CD14-positive monocyte (primary cell): Measurements from ENCODE around the gene SLIT3. TPM values are rescaled to one million over a fixed set of nuclear protein-coding genes. Genes with fewer than 3 reads are reported as not detected.

ENCODE experiments used
- DNase-seq, 3 donors: peaks; one replicate each; pipeline ENCODE4 v3.0.0-alpha.2; 2011 to 2022
- H2AFZ ChIP-seq: 2 replicates; pipeline ENCODE4 v1.6.0; 2012; ENCODE audit warnings: mild to moderate bottlenecking, low read depth, low read length, inconsistent platforms; ENCODE audit not compliant: insufficient read depth, poor library complexity, severe bottlenecking
- H3K27ac ChIP-seq, 2 donors: 1 replicate in 1 of 2; 2 replicates in 1 of 2; pipeline ENCODE4 v1.5.1; 2012 to 2013; ENCODE audit warnings: low read length in 2 of 2, control low read depth in 1 of 2, inconsistent platforms in 1 of 2, low read depth in 1 of 2, mild to moderate bottlenecking in 1 of 2
- H3K27me3 ChIP-seq, 2 donors: one replicate each; pipeline versions ENCODE4 v1.6.0 to v1.6.1; 2011 to 2013; ENCODE audit warnings: low read length in 2 of 2; ENCODE audit not compliant: control insufficient read depth in 2 of 2, insufficient read depth in 2 of 2
- H3K36me3 ChIP-seq, 2 donors: replicated peaks in 1 of 2; 1 replicate in 1 of 2; 2 replicates in 1 of 2; pipeline versions ENCODE4 v1.5.1 to v1.6.1; 2012 to 2013; ENCODE audit warnings: low read length in 2 of 2, control low read depth in 1 of 2, inconsistent platforms in 1 of 2, mild to moderate bottlenecking in 1 of 2; ENCODE audit not compliant: insufficient read depth in 2 of 2, control insufficient read depth in 1 of 2
- H3K4me1 ChIP-seq, 2 donors: 1 replicate in 1 of 2; 2 replicates in 1 of 2; pipeline versions ENCODE4 v1.5.1 to v1.6.1; 2012 to 2013; ENCODE audit warnings: low read length in 2 of 2, control low read depth in 1 of 2, inconsistent platforms in 1 of 2, mild to moderate bottlenecking in 1 of 2, moderate library complexity in 1 of 2; ENCODE audit not compliant: insufficient read depth in 2 of 2, control insufficient read depth in 1 of 2
- H3K4me2 ChIP-seq: replicated peaks from 2 replicates; pipeline ENCODE3; 2012; ENCODE audit warnings: low read length, moderate library complexity, mild to moderate bottlenecking; ENCODE audit not compliant: poor library complexity, severe bottlenecking; ENCODE audit errors: extremely low read depth
- H3K4me3 ChIP-seq, 3 experiments: fragments of 200-600 bp in 1 of 3; sonication (generic) in 1 of 3; replicated peaks in 1 of 3; 1 replicate in 2 of 3; 2 replicates in 1 of 3; pipeline ENCODE4 v1.5.1; 2011 to 2013; ENCODE audit warnings: low read length in 3 of 3, mild to moderate bottlenecking in 3 of 3, control low read depth in 2 of 3, low read depth in 2 of 3, inconsistent platforms in 1 of 3, moderate library complexity in 1 of 3
- H3K79me2 ChIP-seq: 2 replicates; pipeline ENCODE4 v1.6.0; 2012; ENCODE audit warnings: mild to moderate bottlenecking, control low read depth, inconsistent platforms, low read length, moderate library complexity; ENCODE audit not compliant: insufficient read depth
- H3K9ac ChIP-seq: 2 replicates; pipeline ENCODE4 v1.6.0; 2017; ENCODE audit warnings: low read length, mild to moderate bottlenecking; ENCODE audit not compliant: insufficient read depth, poor library complexity, severe bottlenecking
- H3K9me3 ChIP-seq, 2 donors: replicated peaks in 1 of 2; 1 replicate in 1 of 2; 2 replicates in 1 of 2; pipeline versions ENCODE4 v1.5.1 to v1.6.1; 2012 to 2013; ENCODE audit warnings: low read length in 2 of 2, control low read depth in 1 of 2; ENCODE audit not compliant: control insufficient read depth in 1 of 2, insufficient read depth in 1 of 2
- H4K20me1 ChIP-seq: 2 replicates; pipeline ENCODE4 v1.6.0; 2012; ENCODE audit warnings: mild to moderate bottlenecking, low read length, control low read depth, moderate library complexity; ENCODE audit not compliant: insufficient read depth
- H3K27ac Mint-ChIP-seq, 7 donors: one replicate each; pipeline ENCODE4 v1.8.0; 2020; ENCODE audit warnings: mild to moderate bottlenecking in 7 of 7, mixed read lengths in 7 of 7, moderate library complexity in 6 of 7, inconsistent platforms in 2 of 7
- H3K27me3 Mint-ChIP-seq, 3 donors: one replicate each; pipeline ENCODE4 v1.8.0; 2021 to 2022; ENCODE audit warnings: low read depth in 3 of 3, mild to moderate bottlenecking in 3 of 3, mixed read lengths in 3 of 3, moderate library complexity in 3 of 3, inconsistent platforms in 1 of 3
- H3K36me3 Mint-ChIP-seq, 2 donors: one replicate each; pipeline ENCODE4 v1.8.0; 2020; ENCODE audit warnings: mixed read lengths in 2 of 2, inconsistent platforms in 1 of 2, mild to moderate bottlenecking in 1 of 2
- H3K4me1 Mint-ChIP-seq: one replicate; pipeline ENCODE4 v1.8.0; 2020; ENCODE audit warnings: mild to moderate bottlenecking, mixed read lengths
- H3K4me3 Mint-ChIP-seq, 2 donors: one replicate each; pipeline ENCODE4 v1.8.0; 2020; ENCODE audit warnings: mild to moderate bottlenecking in 2 of 2, mixed read lengths in 2 of 2, moderate library complexity in 1 of 2
- H3K9me3 Mint-ChIP-seq, 7 donors: one replicate each; pipeline ENCODE4 v1.8.0; 2020 to 2022; ENCODE audit warnings: mixed read lengths in 7 of 7, mild to moderate bottlenecking in 6 of 7, moderate library complexity in 6 of 7, inconsistent platforms in 2 of 7
- WGBS: methylation state at CpG from one replicate; pipeline ENCODE4 v1.1.5; 2013; ENCODE audit warnings: missing lambda C conversion rate; ENCODE audit not compliant: insufficient coverage; 5-methylcytosine and 5-hydroxymethylcytosine counted together
- intact Hi-C, 2 donors: fragments of 100-400 bp; cut with micrococcal nuclease; formaldehyde crosslinking; loops; one replicate each; pipeline versions ENCODE4 v1.15.0 to v1.15.1; 2023
- polyA plus RNA-seq, 3 donors: library from polyadenylated mRNA; depleted of rRNA in 1 of 3; unstranded in 2 of 3; stranded (reverse) in 1 of 3; fragments of 300-500 nt in 2 of 3; fragments of >200 nt in 1 of 3; fragmentation: Illumina TruSeq in 2 of 3; gene quantifications; 1 replicate in 2 of 3; 2 replicates in 1 of 3; pipeline ENCODE4 v1.2.3, GENCODE V29; 2012 to 2021
- TF ChIP-seq, protein P1 (sequence below): fragments of 200-600 bp; IDR thresholded peaks from one replicate; pipeline ENCODE4 v1.8.0; 2022; ENCODE audit warnings: antibody characterized with exemption, mild to moderate bottlenecking

SLIT3 gene
- polyA plus RNA-seq, 3 donors: not detected

DNA sequence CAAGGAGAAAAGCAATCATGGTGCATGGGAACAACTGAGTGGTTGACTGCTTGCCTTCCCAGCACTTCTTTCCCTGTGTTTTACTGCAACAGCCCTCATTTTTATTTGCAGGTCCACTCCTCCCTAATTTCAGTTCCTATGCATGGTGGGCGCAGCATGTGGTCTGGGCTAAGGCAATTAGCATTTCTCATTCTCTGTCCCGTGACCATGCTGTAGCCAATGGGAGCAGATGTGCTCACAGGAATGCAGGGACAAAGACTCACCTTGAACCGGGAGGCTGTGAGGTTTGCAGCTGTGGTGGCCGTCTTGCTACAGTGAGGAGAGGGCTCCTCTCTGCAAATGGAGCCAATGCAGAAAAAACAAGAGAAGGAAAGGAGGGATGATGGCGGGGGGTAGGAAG lies 315.5 kb downstream of the SLIT3 start:
- intact Hi-C loops: loop anchor here in 1 of 2 donors (5.0 kb wide), 1 partner anchor 597 kb away; the partner anchor contains the start of gene SPDL1
- 86% methylated on average over 4 of the region's 5 CpGs for WGBS

DNA sequence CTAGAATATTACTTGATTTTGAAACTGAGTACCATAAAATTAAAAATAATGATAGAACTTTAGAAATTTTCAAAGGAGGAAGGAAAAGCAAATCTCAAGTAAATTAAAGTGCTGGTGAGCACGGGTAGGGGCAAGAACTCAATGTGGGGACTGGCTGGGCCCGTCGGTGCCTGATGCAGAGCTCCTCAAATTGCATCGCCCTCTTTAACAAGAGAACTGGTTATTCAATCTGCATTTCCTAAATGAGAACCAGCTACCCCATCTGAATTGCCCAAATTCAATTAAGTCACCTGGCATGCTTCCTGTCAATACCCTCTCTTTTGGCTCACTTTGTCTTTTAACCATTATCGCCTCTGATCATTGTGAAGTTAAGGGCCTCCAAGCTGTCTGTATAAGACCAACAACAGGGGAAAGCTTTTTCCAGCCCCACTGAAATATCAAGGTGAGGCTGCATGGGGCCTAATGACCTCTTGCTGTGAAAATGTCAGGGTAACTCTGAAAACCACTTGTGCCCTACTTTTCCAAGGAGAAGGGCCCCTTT lies 316.7 kb downstream of the SLIT3 start:
- Mint-ChIP-seq H3K36me3 (no peaks in the 10 kb centered on the region), H3K27me3 (peaks cover 4 to 8% (median 8%) of the 10 kb centered on the region in 3 donors), H3K27ac (no peak overlapping the region), H3K4me3 (no peak overlapping the region), H3K4me1 (no peaks in the 10 kb centered on the region), H3K9me3 (no peaks in the 10 kb centered on the region)
- no peak overlapping the region for H3K4me2 ChIP-seq
- no peaks in the 10 kb centered on the region for H3K79me2 ChIP-seq
- H3K9ac ChIP-seq: no peak overlapping the region
- H4K20me1 ChIP-seq: no peaks in the 10 kb centered on the region
- TF ChIP-seq, protein P1, sequence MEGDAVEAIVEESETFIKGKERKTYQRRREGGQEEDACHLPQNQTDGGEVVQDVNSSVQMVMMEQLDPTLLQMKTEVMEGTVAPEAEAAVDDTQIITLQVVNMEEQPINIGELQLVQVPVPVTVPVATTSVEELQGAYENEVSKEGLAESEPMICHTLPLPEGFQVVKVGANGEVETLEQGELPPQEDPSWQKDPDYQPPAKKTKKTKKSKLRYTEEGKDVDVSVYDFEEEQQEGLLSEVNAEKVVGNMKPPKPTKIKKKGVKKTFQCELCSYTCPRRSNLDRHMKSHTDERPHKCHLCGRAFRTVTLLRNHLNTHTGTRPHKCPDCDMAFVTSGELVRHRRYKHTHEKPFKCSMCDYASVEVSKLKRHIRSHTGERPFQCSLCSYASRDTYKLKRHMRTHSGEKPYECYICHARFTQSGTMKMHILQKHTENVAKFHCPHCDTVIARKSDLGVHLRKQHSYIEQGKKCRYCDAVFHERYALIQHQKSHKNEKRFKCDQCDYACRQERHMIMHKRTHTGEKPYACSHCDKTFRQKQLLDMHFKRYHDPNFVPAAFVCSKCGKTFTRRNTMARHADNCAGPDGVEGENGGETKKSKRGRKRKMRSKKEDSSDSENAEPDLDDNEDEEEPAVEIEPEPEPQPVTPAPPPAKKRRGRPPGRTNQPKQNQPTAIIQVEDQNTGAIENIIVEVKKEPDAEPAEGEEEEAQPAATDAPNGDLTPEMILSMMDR: no peak
- H3K27ac ChIP-seq: no peak overlapping the region
- intact Hi-C loops: no loop called here
- H3K27me3 ChIP-seq: no peaks in the 10 kb centered on the region
- no peak for DNase-seq
- no peaks in the 10 kb centered on the region for H3K4me1 ChIP-seq
- WGBS: 77% methylated on average over 5 of the region's 5 CpGs
- H3K4me3 ChIP-seq: no peak overlapping the region
- no peak overlapping the region for H2AFZ ChIP-seq
- no peaks in the 10 kb centered on the region for H3K36me3 ChIP-seq
- H3K9me3 ChIP-seq: no peaks in the 10 kb centered on the region

More for the DNA sequence above, 315.5 kb downstream of the SLIT3 start:
- Histone ChIP-seq H4K20me1 (no peaks in the 10 kb centered on the region), H2AFZ (no peak overlapping the region), H3K36me3 (no peaks in the 10 kb centered on the region), H3K4me2 (no peak overlapping the region), H3K27me3 (no peaks in the 10 kb centered on the region), H3K79me2 (no peaks in the 10 kb centered on the region), H3K9me3 (no peaks in the 10 kb centered on the region), H3K4me3 (no peak overlapping the region), H3K27ac (no peak overlapping the region), H3K4me1 (no peaks in the 10 kb centered on the region), H3K9ac (no peak overlapping the region)
- Mint-ChIP-seq H3K4me1 (no peaks in the 10 kb centered on the region), H3K36me3 (no peaks in the 10 kb centered on the region), H3K9me3 (no peaks in the 10 kb centered on the region), H3K4me3 (no peak overlapping the region), H3K27me3 (peaks cover 2 to 8% (median 8%) of the 10 kb centered on the region in 3 donors), H3K27ac (no peak overlapping the region)
- no peak for DNase-seq
- TF ChIP-seq, protein P1: no peak
